Body of pancreas (tissue), 4 donors: ENCODE data around the gene CDK18.

ENCODE experiments used
- POLR2A ChIP-seq, 3 donors: fragments of 450-650 bp; IDR thresholded peaks; one replicate each; pipeline ENCODE4 v1.6.1; 2016; ENCODE audit warnings: antibody characterized with exemption in 3 of 3, mild to moderate bottlenecking in 2 of 3
- TF ChIP-seq, protein P1 (sequence below), 7 experiments: fragments of 450-650 bp in 4 of 7; fragments of 200-600 bp in 3 of 7; sonication (generic) in 3 of 7; IDR thresholded peaks; one replicate each; pipeline ENCODE4 v1.5.1; 2016 to 2019; ENCODE audit warnings: antibody characterized with exemption in 7 of 7

DNA sequence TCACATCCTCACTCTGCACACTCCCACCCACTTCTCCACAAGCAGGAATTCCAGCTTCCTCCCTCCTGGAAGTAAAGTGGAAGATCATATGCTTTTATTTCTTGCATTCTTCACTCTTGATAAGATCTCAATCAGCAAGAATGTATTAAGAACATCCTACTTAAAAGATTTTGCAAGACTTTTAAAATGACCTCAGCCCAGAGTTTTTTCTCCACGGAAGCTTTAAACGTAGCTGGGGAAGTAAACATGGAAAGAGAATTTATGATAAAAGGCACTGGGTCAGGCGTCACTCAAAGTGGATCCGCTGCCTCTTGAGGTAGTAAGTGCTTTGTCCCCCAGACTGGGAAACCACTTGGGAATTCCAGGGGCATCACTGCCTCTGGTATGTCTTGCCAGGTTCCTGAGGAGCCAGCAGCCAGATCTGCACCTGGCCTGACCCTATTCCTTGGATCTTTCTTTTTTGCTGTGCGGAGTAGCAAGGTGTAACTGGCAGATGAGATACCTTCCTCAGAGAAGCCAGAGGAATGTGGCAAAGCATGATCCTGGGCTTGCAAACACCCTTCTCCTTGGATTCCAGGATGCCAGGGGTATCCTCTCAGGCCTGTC lies 33.9 kb downstream of the CDK18 start:
- TF ChIP-seq POLR2A (IDR thresholded peaks at IDR 0.05): no peak
- TF ChIP-seq, protein P1, sequence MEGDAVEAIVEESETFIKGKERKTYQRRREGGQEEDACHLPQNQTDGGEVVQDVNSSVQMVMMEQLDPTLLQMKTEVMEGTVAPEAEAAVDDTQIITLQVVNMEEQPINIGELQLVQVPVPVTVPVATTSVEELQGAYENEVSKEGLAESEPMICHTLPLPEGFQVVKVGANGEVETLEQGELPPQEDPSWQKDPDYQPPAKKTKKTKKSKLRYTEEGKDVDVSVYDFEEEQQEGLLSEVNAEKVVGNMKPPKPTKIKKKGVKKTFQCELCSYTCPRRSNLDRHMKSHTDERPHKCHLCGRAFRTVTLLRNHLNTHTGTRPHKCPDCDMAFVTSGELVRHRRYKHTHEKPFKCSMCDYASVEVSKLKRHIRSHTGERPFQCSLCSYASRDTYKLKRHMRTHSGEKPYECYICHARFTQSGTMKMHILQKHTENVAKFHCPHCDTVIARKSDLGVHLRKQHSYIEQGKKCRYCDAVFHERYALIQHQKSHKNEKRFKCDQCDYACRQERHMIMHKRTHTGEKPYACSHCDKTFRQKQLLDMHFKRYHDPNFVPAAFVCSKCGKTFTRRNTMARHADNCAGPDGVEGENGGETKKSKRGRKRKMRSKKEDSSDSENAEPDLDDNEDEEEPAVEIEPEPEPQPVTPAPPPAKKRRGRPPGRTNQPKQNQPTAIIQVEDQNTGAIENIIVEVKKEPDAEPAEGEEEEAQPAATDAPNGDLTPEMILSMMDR (IDR thresholded peaks at IDR 0.05): no peak
